ENCODE data around the gene KAT5.
"Not testable (repeated sequence)": the region's sequence is repeated elsewhere in the genome, so short reads cannot be mapped to it uniquely, and the experiment has no call there.

Gene KAT5

DNA sequence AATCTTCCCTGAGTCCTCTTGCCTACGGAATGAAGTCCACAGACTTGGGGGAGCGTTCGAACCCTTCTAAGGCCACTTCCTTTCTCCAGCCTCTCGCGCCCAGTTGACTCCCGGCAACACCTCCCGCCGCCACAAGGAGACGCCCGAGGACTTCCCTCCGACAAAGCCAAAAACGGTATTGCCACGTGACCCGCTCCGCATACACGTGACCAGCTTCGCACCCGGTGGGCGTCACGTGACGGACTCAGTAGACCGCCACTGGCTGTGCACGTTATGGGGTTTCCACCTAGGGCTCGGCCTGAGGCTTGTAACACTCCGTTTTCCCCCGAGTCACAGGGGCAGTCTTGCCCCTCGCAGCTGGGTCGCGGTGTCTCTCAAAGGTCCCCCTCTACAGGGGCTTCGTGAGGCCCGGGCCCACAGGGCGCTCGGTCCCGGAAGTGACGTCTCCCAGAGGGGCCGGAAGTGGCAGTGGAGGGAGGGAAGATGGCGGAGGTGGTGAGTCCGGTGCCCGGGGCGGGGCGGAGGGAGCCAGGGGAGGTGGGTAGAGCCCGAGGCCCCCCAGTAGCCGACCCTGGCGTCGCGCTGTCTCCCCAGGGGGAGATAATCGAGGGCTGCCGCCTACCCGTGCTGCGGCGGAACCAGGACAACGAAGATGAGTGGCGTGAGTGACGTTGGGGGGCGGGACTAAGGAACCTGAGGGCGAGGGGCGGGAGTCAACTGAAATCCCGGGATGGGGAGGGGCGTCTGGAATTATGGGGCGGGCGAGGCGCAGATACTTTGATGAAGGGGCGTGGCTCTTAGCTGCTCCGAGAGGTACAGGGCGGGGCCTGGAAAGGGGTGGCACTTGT lies at the start of gene KAT5:
TSS of gene KAT5 (plus strand) at position 468 of the 848 bp plus-strand sequence. CDS start at position 484, 16 bp downstream.
- DNase-seq = peak; percentile 99

DNA sequence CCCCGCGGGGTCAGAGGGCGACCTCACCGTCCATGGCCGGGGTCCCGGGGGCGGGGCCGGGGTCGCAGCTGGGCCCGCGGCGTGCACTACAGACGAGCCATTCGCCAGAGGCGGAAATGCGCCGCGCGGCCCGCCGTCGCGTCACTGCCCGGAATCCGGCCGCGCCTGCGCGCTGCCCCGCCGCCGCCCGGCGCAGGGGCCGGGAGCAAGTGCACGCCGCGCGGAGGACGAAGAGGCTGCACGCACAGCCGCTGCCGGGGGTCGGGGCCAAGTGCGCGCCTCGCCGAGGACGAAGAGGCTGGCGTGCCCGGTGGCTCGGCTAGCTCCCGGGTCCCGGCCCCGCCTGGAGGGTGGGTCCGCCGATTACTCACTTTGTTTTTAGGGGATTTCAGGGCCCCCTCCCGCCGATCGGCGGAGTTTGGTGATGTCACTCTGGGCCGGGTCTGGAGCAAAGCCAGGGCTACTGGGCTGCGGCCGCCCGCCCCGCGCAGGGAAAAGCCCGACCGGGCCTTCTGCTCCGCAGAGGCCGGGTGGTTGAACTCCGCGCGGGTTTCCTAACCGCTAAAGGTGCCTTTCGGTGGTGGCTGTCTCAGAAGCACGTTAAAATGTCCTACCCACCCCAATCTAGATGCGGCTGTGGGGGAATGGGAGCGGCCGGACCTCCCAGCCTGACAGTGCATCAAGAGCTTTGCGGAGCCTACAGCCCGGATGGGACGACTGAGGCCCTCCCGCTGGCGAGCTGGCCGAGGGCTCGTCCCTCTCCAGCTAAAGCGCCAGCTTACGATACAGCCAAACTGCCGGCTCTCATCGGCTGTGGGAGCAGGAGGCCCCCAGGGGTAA lies 49.0 kb upstream of the KAT5 start, which contains the start of gene RELA:
TSS of gene RELA (minus strand) at position 118 of the 840 bp plus-strand sequence. CDS start at position 34, 84 bp downstream.
- peak; percentile 88 to 90 for DNase-seq

DNA sequence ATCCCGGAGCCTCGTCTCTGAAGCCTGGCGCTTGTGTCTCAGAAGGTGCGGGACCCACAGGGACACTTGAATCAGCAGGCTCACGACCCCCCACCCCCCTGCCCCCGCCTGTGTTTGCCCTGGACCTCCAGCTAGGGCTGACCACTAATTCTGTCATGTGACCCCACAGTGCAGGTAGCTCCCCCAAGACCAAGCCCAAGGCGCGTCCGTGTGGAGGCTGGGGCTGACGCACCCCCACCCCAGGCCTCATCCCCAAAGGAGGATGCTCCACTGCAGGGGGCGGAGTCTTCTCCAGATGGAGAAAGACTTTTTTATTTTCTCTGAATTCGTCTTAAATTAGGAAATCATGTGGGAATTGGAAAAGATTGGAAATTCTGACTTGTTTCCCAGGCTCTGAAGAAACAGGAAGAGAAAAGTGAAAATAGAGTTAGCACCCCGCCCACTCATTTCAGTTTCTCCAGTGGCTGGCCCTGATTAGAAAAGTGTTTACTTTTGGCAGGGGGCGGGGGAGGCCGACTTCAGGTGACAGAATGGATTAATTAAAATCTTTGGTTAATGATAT lies 48.3 kb upstream of the KAT5 start:
- DNase-seq = peak; percentile 62 to 69

GRCh38 chr11:65672180-65672860 lies 39.7 kb upstream of the KAT5 start:
- DNase-seq = no peak

- no peak for DNase-seq
Observed at GRCh38 chr11:65672982-65673381, 39.1 kb upstream of the KAT5 start.

DNA sequence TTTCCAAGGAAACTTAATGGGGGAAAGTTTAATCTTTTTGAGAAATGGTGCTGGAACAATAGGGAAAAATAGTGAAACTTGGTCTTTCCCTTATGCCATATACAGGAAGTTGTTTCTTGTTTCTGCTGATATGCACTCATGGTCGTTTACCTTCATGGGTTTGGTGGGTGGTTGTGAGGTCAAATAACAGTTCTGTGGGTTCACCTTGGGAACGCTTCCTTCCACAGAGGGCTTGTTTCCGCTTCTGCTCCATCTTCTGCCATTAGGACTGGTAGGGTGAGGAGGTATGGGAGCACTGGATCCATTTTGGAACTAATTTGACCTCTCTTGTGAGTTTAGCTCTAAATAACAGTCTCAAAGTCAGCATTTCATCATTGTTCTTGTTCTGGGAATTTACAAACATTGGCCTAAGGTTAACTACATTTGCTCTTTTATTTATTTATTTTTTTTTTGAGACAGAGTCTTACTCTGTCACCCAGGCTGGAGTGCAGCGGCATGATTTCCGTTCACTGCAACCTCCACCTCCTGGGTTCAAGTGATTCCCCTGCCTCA lies 31.8 kb upstream of the KAT5 start:
- DNase-seq = no peak

DNA sequence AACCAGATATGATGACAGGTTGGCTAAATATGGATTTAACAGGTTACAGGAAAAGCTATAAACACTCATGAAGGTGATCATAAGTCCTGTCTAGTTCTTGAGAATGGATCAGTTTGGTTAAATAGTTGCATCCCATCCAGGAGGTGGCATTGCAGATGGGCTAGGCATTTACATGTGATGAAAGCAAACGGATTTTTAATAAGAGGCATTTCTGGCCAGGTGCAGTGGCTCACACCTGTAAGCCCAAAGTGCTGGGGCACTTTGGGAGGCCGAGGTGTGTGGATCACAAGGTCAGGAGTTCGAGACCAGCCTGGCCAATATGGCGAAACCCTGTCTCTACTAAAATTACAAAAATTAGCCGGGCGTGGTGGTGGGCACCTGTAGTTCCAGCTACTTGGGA lies 28.6 kb upstream of the KAT5 start:
- DNase-seq = not testable (repeated sequence)

DNA sequence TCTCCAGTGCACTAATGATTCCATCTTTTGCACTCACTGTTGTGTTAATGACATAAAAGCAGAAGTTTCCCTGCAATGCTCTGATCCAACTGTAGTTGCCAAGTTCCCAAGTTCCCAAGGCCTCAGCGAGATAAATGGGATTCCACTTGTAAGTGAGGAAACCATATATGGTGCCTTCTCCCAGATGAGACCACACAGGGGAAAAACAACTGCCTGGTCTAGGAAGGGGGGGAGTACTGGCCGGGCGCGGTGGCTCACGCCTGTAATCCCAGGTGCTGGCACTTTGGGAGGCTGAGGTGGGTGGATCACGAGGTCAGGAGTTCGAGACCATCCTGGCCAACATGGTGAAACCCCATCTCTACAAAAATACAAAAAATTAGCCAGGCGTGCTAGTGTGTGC lies 26.1 kb upstream of the KAT5 start:
- no peak for DNase-seq

DNA sequence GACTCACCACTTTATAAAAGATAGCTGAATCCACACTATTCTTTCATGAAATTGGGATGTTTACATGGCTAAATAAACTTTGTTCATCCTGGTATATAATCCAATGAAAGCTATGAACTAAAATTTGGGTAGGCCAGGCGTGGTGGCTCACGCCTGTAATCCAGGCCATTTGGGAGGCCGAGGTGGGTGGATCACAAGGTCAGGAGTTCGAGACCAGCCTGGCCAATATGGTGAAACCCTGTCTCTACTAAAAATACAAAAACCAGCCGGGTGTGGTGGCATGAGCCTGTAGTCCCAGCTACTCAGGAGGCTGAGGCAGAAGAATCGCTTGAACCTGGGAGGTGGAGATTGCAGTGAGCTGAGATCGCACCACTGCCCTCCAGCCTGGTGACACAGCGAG lies 20.2 kb upstream of the KAT5 start:
- not testable (repeated sequence) for DNase-seq

DNA sequence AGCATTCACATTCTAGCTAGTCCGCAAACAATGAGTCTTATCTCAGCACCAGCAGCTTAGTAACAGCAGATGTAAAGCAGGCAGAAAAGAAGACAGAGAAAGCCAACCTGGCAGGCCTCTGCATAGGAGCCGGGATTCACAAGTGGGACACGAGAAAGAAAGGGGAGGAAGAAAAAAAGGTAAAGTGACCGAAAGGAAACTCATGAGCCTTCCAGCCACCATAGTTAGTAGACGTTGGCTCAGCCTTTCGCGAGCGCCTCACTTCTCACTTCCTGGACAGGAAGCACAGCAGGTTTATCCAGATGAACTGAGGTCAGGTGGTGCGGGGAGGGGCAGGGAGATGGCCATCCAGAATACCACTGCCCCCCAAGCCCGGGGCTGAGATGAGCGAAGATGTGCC lies 19.7 kb upstream of the KAT5 start:
- DNase-seq = no peak

DNA sequence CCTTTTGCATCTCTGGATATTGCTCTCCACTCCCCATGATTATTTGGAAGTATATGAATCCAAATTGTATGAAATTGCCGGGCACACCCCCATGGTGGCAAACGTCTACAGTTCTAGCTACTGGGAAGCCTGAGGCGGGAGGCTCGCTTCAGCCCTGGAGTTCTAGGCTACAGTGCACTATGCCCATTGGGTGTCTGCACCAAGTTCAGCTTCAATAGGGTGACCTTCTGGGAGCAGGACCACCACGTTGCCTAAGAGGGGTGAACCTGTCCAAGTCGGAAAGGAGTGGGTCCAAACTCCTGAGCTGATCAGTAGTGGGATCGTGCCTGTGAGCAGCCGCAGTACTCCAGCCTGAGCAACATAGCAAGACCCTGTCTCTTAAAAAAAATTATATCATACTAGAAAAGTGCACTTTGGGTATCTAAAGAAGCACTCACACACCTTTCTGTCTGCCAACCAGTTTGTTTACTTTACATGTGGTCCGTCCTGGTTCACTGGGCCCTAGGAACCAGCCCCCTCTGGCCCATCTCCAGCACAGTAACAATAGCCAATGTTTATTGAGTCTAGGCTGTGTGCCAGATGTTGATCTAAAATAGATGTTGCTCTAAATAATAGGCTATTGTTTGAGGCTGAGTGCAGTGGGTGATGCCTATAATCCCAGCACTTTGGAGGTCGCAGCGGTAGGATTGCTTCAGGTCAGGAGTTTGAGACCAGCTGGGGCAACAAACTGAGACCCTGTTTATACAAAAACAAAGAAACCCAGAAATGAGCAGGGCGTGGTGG lies 16.4 kb upstream of the KAT5 start:
- DNase-seq = no peak

DNA sequence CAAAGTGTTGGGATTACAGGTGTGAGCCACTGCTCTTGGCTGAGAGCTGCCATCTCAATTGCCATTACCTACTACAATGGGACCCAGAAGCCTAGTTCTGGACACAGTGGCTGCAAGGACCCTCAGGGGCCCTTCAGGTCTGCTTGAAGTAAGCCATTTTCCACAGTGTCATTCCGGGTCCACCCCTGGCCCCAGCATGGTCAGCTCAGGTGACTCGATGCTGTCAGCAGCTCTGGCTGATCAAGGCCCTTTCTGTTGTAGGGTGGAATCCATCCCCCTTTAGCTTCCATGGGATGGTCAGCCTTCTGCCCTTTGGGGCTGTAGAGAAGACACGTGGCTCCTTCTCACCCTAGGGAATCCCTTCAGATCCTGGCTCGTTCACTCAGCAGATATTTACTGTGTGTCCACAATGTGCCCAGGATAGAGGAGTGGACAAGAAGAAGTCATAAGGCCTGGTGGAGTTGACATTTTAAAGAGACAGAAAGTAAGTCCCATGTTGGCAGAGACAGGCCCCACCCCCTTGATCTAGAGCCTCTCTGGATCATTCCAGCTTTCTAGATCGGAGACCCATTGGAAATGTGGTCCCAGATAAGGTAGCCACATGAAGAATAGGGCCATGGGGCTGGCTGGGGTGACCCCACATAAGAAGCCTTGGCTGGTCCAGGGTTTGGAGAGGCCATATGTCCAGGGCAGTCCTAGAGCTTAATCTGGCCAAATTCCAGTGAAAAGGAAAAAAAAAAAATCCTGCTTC lies 15.1 kb upstream of the KAT5 start:
- DNase-seq = no peak

- DNase-seq = no peak
Observed at GRCh38 chr11:65698205-65698604, 13.8 kb upstream of the KAT5 start.

DNA sequence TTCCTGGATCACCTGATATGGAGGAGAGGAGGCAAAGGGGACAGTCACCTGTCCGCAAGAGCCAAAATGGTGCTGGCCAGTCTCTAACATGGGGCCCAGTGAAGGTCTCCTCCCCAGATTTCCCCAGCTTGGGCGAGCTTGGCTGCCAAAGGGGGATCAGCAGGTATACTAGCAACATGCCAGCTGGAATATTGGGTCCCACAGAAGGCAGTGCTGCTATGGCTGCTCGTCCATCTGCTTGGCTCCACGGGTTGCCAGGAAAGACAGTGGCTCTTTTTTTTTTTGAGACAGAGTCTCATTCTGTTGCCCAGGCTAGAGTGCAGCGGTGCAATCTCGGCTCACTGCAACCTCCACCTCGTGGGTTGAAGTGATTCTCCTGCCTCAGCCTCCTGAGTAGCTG lies 12.7 kb upstream of the KAT5 start:
- no peak for DNase-seq

GRCh38 chr11:65700399-65700798 lies 11.7 kb upstream of the KAT5 start:
- no peak for DNase-seq

GRCh38 chr11:65701686-65702085 lies 10.4 kb upstream of the KAT5 start:
- DNase-seq = no peak

DNA sequence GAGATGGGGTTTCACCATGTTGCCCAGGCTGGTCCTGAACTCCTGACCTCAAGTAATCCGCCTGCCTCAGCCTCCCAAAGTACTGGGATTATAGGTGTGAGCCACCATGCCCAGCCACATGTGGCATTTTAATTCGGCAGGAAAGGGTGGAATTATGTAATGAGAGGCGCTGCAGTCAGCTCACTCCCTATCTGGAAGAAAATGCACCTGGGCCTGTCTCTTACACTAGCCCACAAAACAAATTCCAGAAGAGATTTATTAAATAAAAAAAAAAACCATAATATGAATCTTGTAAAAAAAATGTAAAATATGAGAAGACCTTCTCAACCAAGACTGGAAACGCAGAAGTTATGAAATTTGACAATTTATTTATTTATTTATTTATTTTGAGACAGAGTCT lies 8.2 kb upstream of the KAT5 start:
- no peak for DNase-seq

- peak; percentile 78 to 82 for DNase-seq
Observed at GRCh38 chr11:65706303-65706763, 5.7 kb upstream of the KAT5 start.

- not testable (repeated sequence) for DNase-seq
Observed at GRCh38 chr11:65707002-65707401, 5.0 kb upstream of the KAT5 start.

DNA sequence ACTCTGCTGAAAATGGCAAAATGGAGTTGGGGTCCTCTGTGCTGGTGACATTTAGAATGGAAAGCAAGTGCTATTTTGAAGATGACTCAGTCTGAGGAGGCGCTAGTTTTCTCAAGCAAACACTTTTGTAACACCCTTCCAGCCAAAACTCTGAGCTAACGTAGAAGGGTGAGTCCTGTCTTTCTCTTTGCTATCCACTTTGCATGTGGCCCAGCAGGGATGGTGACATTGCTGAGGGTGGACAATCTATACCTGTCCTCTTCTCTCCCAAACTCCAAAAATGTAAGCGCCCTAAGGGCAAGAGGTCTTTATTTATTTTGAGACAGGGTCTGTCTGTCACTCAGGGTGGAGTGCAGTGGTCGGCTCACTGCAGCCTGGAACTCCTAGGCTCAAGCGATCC lies 3.6 kb upstream of the KAT5 start:
- no peak for DNase-seq

GRCh38 chr11:65709661-65710060 lies 2.4 kb upstream of the KAT5 start:
- DNase-seq = no peak

Data from stimulated activated CD4-positive, alpha-beta T cell treated with anti-CD3 and anti-CD28 coated beads, Interleukin-2, amount 100 ng/mL, for 24 hours (primary cell).